ENCODE data around the gene CASK.

Gene CASK

GRCh38 chrX:41823402-41823801 is 100.0 kb downstream of the CASK start:
- no peaks in the 10 kb centered on the region for H3K9me3 ChIP-seq
- no peak overlapping the region for H3K27ac ChIP-seq
- H3K36me3 ChIP-seq = no peaks in the 10 kb centered on the region
- TF ChIP-seq, protein P1, sequence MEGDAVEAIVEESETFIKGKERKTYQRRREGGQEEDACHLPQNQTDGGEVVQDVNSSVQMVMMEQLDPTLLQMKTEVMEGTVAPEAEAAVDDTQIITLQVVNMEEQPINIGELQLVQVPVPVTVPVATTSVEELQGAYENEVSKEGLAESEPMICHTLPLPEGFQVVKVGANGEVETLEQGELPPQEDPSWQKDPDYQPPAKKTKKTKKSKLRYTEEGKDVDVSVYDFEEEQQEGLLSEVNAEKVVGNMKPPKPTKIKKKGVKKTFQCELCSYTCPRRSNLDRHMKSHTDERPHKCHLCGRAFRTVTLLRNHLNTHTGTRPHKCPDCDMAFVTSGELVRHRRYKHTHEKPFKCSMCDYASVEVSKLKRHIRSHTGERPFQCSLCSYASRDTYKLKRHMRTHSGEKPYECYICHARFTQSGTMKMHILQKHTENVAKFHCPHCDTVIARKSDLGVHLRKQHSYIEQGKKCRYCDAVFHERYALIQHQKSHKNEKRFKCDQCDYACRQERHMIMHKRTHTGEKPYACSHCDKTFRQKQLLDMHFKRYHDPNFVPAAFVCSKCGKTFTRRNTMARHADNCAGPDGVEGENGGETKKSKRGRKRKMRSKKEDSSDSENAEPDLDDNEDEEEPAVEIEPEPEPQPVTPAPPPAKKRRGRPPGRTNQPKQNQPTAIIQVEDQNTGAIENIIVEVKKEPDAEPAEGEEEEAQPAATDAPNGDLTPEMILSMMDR (IDR thresholded peaks at IDR 0.05) = no peak
- H3K27me3 ChIP-seq = no peaks in the 10 kb centered on the region
- H3K4me3 ChIP-seq (ENCODE audit: low read depth in 1 of 2, low read length in 1 of 2) = no peak overlapping the region
- H3K4me1 ChIP-seq (ENCODE audit: control insufficient read depth in 1 of 2, insufficient read depth in 1 of 2, low read depth in 1 of 2, low read length in 1 of 2) = no peaks in the 10 kb centered on the region

GRCh38 chrX:41822892-41823291 is 100.5 kb downstream of the CASK start:
- TF ChIP-seq, protein P1 (IDR thresholded peaks at IDR 0.05) = no peak
- H3K4me1 ChIP-seq (ENCODE audit: control insufficient read depth in 1 of 2, insufficient read depth in 1 of 2, low read depth in 1 of 2, low read length in 1 of 2) = no peaks in the 10 kb centered on the region
- H3K27ac ChIP-seq = no peak overlapping the region
- no peaks in the 10 kb centered on the region for H3K36me3 ChIP-seq
- H3K9me3 ChIP-seq = no peaks in the 10 kb centered on the region
- H3K27me3 ChIP-seq = no peaks in the 10 kb centered on the region
- H3K4me3 ChIP-seq (ENCODE audit: low read depth in 1 of 2, low read length in 1 of 2) = no peak overlapping the region

DNA sequence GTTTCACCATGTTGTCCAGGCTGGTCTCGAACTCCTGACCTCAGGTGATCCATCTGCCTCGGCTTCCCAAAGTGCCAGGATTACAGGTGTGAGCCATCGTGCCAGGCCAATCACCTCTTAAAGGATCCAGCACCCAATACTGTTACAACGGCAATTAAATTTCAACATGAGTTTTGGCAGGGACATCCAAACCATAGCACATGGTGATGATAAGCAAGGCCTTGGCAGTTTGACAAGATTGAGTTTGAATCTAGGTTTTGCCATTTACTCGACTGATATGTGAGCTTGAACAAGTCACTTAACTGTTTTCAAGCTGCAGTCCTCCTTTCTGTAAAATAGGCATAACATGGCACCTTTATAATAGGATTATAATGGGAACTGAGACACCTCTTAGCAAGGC is 115.3 kb downstream of the CASK start:
- Histone ChIP-seq H3K4me1 (ENCODE audit: control insufficient read depth in 1 of 2, insufficient read depth in 1 of 2, low read depth in 1 of 2, low read length in 1 of 2) (no peaks in the 10 kb centered on the region), H3K27me3 (no peaks in the 10 kb centered on the region), H3K36me3 (no peaks in the 10 kb centered on the region), H3K4me3 (ENCODE audit: low read depth in 1 of 2, low read length in 1 of 2) (no peak overlapping the region), H3K27ac (no peak overlapping the region), H3K9me3 (no peaks in the 10 kb centered on the region)
- TF ChIP-seq, protein P1 (IDR thresholded peaks at IDR 0.05) = no peak

GRCh38 chrX:41802958-41803357 is 120.4 kb downstream of the CASK start:
- TF ChIP-seq, protein P1 (IDR thresholded peaks at IDR 0.05) = no peak
- Histone ChIP-seq H3K27me3 (no peaks in the 10 kb centered on the region), H3K4me3 (ENCODE audit: low read depth in 1 of 2, low read length in 1 of 2) (no peak overlapping the region), H3K27ac (no peak overlapping the region), H3K36me3 (no peaks in the 10 kb centered on the region), H3K4me1 (ENCODE audit: control insufficient read depth in 1 of 2, insufficient read depth in 1 of 2, low read depth in 1 of 2, low read length in 1 of 2) (no peaks in the 10 kb centered on the region), H3K9me3 (no peaks in the 10 kb centered on the region)

DNA sequence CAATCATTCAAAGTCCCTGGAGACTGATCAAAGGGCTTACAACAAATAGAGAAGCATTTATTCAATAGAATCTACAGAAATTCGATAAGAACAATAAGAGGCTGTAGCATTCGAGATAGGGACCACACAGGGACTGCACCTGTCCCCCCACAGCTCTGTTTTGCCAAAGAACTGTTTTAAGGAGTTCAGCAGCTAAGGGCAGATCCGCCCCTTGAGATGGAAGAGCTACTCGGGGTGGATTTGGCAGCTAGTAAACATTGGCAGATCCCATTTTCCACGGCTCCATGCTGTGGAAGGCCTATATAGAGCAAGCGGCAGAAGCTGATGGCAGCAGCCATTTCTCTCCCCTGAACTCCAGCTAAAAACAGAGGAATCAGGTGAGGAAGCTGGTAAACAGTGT is 123.7 kb downstream of the CASK start:
- no peaks in the 10 kb centered on the region for H3K9me3 ChIP-seq

More for the DNA sequence above, 123.7 kb downstream of the CASK start:
- H3K27ac ChIP-seq = no peak overlapping the region
- H3K36me3 ChIP-seq = no peaks in the 10 kb centered on the region
- no peaks in the 10 kb centered on the region for H3K27me3 ChIP-seq
- no peak overlapping the region for H3K4me3 ChIP-seq (ENCODE audit: low read depth in 1 of 2, low read length in 1 of 2)
- TF ChIP-seq, protein P1 (IDR thresholded peaks at IDR 0.05) = no peak
- H3K4me1 ChIP-seq (ENCODE audit: control insufficient read depth in 1 of 2, insufficient read depth in 1 of 2, low read depth in 1 of 2, low read length in 1 of 2) = no peaks in the 10 kb centered on the region

Measured in neutrophil (primary cell).